ENCODE results near the gene ZNF750.
"Not testable (repeated sequence)": the region's sequence is repeated elsewhere in the genome, so short reads cannot be mapped to it uniquely, and the experiment has no call there.

DNA sequence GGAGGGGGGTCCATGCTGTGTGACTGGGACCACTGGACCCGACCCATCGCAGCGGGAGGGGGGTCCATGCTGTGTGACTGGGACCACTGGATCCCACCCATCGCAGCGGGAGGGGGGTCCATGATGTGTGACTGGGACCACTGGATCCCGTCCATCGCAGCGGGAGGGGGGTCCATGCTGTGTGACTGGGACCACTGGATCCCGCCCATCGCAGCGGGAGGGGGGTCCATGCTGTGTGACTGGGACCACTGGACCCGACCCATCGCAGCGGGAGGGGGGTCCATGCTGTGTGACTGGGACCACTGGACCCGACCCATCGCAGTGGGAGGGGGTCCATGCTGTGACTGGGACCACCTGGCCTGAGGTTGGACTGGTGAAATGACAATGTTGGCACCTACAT lies 54.2 kb downstream of the ZNF750 start:
- not testable (repeated sequence) for TF ChIP-seq EZH2phosphoT487 (IDR thresholded peaks at IDR 0.05; ENCODE audit: borderline replicate concordance, low read length)
- TF ChIP-seq, protein P1, sequence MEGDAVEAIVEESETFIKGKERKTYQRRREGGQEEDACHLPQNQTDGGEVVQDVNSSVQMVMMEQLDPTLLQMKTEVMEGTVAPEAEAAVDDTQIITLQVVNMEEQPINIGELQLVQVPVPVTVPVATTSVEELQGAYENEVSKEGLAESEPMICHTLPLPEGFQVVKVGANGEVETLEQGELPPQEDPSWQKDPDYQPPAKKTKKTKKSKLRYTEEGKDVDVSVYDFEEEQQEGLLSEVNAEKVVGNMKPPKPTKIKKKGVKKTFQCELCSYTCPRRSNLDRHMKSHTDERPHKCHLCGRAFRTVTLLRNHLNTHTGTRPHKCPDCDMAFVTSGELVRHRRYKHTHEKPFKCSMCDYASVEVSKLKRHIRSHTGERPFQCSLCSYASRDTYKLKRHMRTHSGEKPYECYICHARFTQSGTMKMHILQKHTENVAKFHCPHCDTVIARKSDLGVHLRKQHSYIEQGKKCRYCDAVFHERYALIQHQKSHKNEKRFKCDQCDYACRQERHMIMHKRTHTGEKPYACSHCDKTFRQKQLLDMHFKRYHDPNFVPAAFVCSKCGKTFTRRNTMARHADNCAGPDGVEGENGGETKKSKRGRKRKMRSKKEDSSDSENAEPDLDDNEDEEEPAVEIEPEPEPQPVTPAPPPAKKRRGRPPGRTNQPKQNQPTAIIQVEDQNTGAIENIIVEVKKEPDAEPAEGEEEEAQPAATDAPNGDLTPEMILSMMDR (IDR thresholded peaks at IDR 0.05; ENCODE audit: low read depth, low read length, poor library complexity, severe bottlenecking) = not testable (repeated sequence)

Data from DOHH2 (cell line).